Measurements from ENCODE around the gene ZMYM1. TPM values are rescaled to one million over a fixed set of nuclear protein-coding genes. Genes with fewer than 3 reads are reported as not detected.

Gene ZMYM1
- total RNA-seq, 6 experiments from 2014 or later: 14.5 to 20.2 (median 18.2) TPM

DNA sequence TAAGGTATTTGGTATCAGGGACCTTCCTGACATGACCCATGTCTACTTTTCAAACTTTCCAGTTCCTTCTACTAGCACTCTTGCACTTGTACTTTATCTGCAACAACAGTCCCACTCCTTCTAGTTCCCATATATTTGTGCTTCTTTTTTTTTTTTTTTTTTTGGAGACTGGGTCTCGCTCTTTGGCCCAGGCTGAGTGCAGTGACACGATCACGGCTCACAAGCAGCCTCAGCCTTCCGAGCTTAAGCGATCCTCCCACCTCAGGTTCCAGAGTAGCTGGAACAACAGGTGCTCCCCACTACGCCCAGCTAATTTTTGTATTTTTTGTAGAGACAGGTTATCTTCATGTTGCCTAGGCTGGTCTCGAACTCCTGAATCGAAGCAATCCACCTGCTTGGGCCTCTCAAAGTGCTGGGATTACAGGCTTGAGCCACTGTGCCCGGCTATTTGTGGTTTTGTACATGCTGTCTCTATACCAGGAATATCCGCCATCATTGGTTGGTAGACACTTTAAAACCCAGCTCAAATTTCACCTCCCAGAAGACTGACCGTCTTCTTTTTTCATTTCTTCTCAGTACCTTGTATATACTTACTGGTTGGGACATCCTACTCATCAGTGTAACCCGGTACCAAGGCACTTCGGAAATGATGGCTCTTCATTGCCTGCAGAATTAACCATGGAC, 1.1 kb downstream of the ZMYM1 start:
- no peaks in the 10 kb centered on the region for H3K27me3 Mint-ChIP-seq (ENCODE audit: insufficient read depth)

DNA sequence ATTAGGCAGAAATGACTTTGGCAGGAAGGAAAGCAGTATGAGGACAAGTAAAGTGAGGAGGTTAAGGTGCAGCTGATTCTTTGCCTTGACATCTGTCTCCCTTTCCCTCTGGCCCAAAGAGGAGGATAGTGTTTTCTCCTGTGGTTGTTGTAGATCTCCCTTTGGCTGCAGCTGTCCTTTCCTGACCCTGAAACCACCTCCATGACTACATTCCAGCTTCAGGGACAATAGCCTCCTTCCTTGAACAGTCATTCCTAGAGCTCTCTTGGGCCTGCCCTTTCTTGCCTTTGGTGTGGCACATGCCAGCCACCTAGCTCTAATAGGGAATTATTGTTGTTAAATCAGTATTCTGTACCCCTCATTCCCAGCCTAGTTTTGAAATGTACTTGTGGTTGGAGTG, 6.2 kb downstream of the ZMYM1 start:
- Mint-ChIP-seq H3K27me3 (ENCODE audit: insufficient read depth) (no peaks in the 10 kb centered on the region), H3K27ac (peak overlapping the region; percentile 40; the same call in 1 of the 2 replicates), H3K4me1 (ENCODE audit: low read depth) (peaks cover 38% of the 10 kb centered on the region), H3K4me3 (no peak overlapping the region), H3K9me3 (peaks cover 4% of the 10 kb centered on the region; the same call in 1 of the 2 replicates), H3K36me3 (ENCODE audit: low read depth) (peaks cover 19% of the 10 kb centered on the region)
- TF ChIP-seq, protein P1, sequence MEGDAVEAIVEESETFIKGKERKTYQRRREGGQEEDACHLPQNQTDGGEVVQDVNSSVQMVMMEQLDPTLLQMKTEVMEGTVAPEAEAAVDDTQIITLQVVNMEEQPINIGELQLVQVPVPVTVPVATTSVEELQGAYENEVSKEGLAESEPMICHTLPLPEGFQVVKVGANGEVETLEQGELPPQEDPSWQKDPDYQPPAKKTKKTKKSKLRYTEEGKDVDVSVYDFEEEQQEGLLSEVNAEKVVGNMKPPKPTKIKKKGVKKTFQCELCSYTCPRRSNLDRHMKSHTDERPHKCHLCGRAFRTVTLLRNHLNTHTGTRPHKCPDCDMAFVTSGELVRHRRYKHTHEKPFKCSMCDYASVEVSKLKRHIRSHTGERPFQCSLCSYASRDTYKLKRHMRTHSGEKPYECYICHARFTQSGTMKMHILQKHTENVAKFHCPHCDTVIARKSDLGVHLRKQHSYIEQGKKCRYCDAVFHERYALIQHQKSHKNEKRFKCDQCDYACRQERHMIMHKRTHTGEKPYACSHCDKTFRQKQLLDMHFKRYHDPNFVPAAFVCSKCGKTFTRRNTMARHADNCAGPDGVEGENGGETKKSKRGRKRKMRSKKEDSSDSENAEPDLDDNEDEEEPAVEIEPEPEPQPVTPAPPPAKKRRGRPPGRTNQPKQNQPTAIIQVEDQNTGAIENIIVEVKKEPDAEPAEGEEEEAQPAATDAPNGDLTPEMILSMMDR (IDR thresholded peaks at IDR 0.05): no peak
- DNase-seq: no peak

More for the DNA sequence above, 1.1 kb downstream of the ZMYM1 start:
- no peak for DNase-seq
- Mint-ChIP-seq H3K27ac (peak overlapping the region; percentile 99), H3K36me3 (ENCODE audit: low read depth) (peaks cover 19% of the 10 kb centered on the region), H3K4me1 (ENCODE audit: low read depth) (peaks cover 57% of the 10 kb centered on the region), H3K9me3 (peaks cover 4% of the 10 kb centered on the region; the same call in 1 of the 2 replicates), H3K4me3 (peak overlapping the region; percentile 99)
- TF ChIP-seq, protein P1 (IDR thresholded peaks at IDR 0.05): no peak

DNA sequence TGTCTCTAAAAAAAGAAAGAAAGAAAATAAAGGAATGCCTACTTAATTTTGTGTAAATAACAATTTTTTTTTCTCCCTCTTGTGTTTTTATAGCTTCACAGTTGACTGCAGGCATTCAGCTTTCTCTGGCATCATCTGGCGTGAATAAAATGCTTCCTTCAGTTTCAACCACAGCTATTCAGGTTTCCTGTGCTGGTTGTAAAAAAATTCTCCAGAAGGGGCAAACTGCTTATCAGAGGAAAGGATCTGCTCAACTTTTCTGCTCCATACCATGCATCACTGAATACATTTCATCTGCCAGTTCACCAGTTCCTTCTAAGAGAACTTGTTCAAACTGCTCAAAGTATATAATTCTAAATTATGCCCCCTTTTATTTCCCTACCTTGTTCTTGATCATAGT, 18.0 kb downstream of the ZMYM1 start:
- Mint-ChIP-seq H3K4me1 (ENCODE audit: low read depth) (peaks cover 9% of the 10 kb centered on the region), H3K4me3 (no peak overlapping the region), H3K9me3 (no peaks in the 10 kb centered on the region), H3K27me3 (ENCODE audit: insufficient read depth) (no peaks in the 10 kb centered on the region; the same call in 1 of the 2 replicates), H3K36me3 (ENCODE audit: low read depth) (peaks cover 21% of the 10 kb centered on the region), H3K27ac (peak overlapping the region; percentile 43; the same call in 1 of the 2 replicates)
- peak; percentile 77 for DNase-seq
- TF ChIP-seq, protein P1 (IDR thresholded peaks at IDR 0.05): no peak

DNA sequence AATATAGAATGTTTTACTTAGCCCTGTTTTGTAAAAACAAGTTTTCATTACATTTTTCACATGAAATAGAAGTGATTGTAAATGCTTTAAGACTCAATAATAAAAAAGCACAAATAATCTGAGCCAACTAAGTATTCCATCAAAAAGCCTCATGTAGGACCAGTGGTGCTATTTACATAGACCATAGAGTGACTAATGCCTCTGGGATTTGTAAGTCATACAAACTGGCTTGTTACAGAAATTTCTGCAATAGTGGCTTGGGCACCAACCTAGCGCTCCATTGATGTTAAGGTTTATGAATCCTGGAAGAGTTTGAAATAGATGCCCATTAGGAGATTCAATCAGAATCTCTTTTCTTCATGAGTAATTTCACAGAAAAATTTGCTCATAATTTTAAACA, 31.9 kb downstream of the ZMYM1 start:
- H3K36me3 Mint-ChIP-seq (ENCODE audit: low read depth): peaks cover 20% of the 10 kb centered on the region
- peaks cover 17% of the 10 kb centered on the region for H3K4me1 Mint-ChIP-seq (ENCODE audit: low read depth)
- peak; percentile 74 for DNase-seq
- H3K27me3 Mint-ChIP-seq (ENCODE audit: insufficient read depth): no peaks in the 10 kb centered on the region
- H3K9me3 Mint-ChIP-seq: no peaks in the 10 kb centered on the region
- H3K27ac Mint-ChIP-seq: no peak overlapping the region; the same call in 1 of the 2 replicates
- H3K4me3 Mint-ChIP-seq: no peak overlapping the region
- TF ChIP-seq, protein P1 (IDR thresholded peaks at IDR 0.05): no peak

DNA sequence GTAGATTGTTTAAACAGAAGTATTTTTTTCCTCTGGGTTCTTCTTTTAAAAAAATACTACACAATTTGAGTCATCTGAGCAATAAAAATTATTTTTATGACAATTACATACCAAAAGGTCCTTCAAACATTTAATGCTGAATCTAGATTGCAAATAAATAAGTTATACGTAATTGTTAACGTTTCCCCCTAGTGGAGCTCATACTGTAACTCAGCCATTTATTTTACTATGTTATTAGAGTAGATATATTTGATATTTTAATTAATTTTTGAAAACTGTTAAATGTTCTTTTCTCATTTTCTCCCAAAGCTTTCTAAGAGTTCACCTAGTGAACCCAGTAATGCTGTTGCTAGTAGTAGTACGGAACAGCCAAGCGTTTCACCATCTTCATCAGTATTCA, 33.5 kb downstream of the ZMYM1 start:
- Mint-ChIP-seq H3K9me3 (no peaks in the 10 kb centered on the region), H3K4me1 (ENCODE audit: low read depth) (peaks cover 17% of the 10 kb centered on the region), H3K36me3 (ENCODE audit: low read depth) (peaks cover 20% of the 10 kb centered on the region), H3K27ac (no peak overlapping the region), H3K4me3 (no peak overlapping the region), H3K27me3 (ENCODE audit: insufficient read depth) (no peaks in the 10 kb centered on the region)
- TF ChIP-seq, protein P1 (IDR thresholded peaks at IDR 0.05): peak; percentile 70
- no peak for DNase-seq
